Measurements from ENCODE around the gene NR2F1-AS1. TPM values are rescaled to one million over a fixed set of nuclear protein-coding genes. Genes with fewer than 3 reads are reported as not detected.

The NR2F1-AS1 gene
- total RNA-seq, 6 experiments from 2014 or later = 22.9 to 26.2 (median 24.8) TPM

- Mint-ChIP-seq H3K4me3 (no peak overlapping the region), H3K27me3 (ENCODE audit: insufficient read depth) (no peaks in the 10 kb centered on the region; the same call in 1 of the 2 replicates), H3K4me1 (ENCODE audit: low read depth) (peaks cover 14% of the 10 kb centered on the region), H3K9me3 (no peaks in the 10 kb centered on the region), H3K36me3 (ENCODE audit: low read depth) (no peaks in the 10 kb centered on the region), H3K27ac (no peak overlapping the region)
- DNase-seq = no peak
- no peak for TF ChIP-seq CTCF (IDR thresholded peaks at IDR 0.05)
Measured at GRCh38 chr5:93423300-93423699, 157.7 kb downstream of the NR2F1-AS1 start.

GRCh38 chr5:93422652-93423280 is 158.3 kb downstream of the NR2F1-AS1 start:
- no peak for DNase-seq
- Mint-ChIP-seq H3K27ac (no peak overlapping the region), H3K9me3 (no peaks in the 10 kb centered on the region), H3K27me3 (ENCODE audit: insufficient read depth) (no peaks in the 10 kb centered on the region; the same call in 1 of the 2 replicates), H3K4me1 (ENCODE audit: low read depth) (peaks cover 14% of the 10 kb centered on the region), H3K4me3 (no peak overlapping the region), H3K36me3 (ENCODE audit: low read depth) (no peaks in the 10 kb centered on the region)
- TF ChIP-seq CTCF (IDR thresholded peaks at IDR 0.05) = no peak

GRCh38 chr5:93421987-93422401 is 159.0 kb downstream of the NR2F1-AS1 start:
- Mint-ChIP-seq H3K4me3 (no peak overlapping the region), H3K9me3 (no peaks in the 10 kb centered on the region), H3K27me3 (ENCODE audit: insufficient read depth) (no peaks in the 10 kb centered on the region; the same call in 1 of the 2 replicates), H3K36me3 (ENCODE audit: low read depth) (no peaks in the 10 kb centered on the region), H3K4me1 (ENCODE audit: low read depth) (peaks cover 14% of the 10 kb centered on the region), H3K27ac (no peak overlapping the region)
- TF ChIP-seq CTCF (IDR thresholded peaks at IDR 0.05) = no peak
- DNase-seq = no peak

GRCh38 chr5:93421468-93421867 is 159.6 kb downstream of the NR2F1-AS1 start:
- no peak for DNase-seq
- no peaks in the 10 kb centered on the region for H3K9me3 Mint-ChIP-seq
- no peak overlapping the region for H3K4me3 Mint-ChIP-seq
- no peak for TF ChIP-seq CTCF (IDR thresholded peaks at IDR 0.05)
- H3K4me1 Mint-ChIP-seq (ENCODE audit: low read depth) = peaks cover 14% of the 10 kb centered on the region
- H3K27me3 Mint-ChIP-seq (ENCODE audit: insufficient read depth) = no peaks in the 10 kb centered on the region; the same call in 1 of the 2 replicates
- H3K27ac Mint-ChIP-seq = no peak overlapping the region
- no peaks in the 10 kb centered on the region for H3K36me3 Mint-ChIP-seq (ENCODE audit: low read depth)

GRCh38 chr5:93417490-93417889 is 163.5 kb downstream of the NR2F1-AS1 start:
- Mint-ChIP-seq H3K9me3 (no peaks in the 10 kb centered on the region), H3K4me1 (ENCODE audit: low read depth) (peaks cover 5% of the 10 kb centered on the region; the same call in 1 of the 2 replicates), H3K36me3 (ENCODE audit: low read depth) (no peaks in the 10 kb centered on the region), H3K27ac (no peak overlapping the region), H3K27me3 (ENCODE audit: insufficient read depth) (no peaks in the 10 kb centered on the region; the same call in 1 of the 2 replicates), H3K4me3 (no peak overlapping the region)
- no peak for TF ChIP-seq CTCF (IDR thresholded peaks at IDR 0.05)
- DNase-seq = no peak

All from HFFc6 (cell line).